ENCODE data around the gene DCUN1D3.

DNA sequence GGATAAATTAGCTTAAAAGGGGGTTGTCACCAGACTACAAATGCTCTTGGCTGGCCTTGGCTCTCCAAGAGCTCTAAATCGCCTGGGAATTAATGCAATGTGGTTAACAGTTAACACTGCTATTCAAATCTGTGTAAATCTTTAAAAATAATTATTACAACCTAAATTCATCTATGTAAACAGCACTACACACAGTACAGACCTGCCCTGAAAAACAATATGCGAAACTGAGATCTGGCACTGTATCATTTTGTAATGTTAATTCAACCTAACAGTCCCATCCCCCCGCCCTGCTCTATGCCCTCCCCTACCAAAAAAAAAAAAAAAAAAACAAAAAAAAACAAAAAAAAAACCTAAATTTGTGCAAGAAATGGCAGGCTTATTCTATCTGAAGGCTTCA, 40.9 kb downstream of the DCUN1D3 start:
- TF ChIP-seq, protein P1, sequence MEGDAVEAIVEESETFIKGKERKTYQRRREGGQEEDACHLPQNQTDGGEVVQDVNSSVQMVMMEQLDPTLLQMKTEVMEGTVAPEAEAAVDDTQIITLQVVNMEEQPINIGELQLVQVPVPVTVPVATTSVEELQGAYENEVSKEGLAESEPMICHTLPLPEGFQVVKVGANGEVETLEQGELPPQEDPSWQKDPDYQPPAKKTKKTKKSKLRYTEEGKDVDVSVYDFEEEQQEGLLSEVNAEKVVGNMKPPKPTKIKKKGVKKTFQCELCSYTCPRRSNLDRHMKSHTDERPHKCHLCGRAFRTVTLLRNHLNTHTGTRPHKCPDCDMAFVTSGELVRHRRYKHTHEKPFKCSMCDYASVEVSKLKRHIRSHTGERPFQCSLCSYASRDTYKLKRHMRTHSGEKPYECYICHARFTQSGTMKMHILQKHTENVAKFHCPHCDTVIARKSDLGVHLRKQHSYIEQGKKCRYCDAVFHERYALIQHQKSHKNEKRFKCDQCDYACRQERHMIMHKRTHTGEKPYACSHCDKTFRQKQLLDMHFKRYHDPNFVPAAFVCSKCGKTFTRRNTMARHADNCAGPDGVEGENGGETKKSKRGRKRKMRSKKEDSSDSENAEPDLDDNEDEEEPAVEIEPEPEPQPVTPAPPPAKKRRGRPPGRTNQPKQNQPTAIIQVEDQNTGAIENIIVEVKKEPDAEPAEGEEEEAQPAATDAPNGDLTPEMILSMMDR (IDR thresholded peaks at IDR 0.05): no peak
- no peak for TF ChIP-seq POLR2A (IDR thresholded peaks at IDR 0.05; ENCODE audit: low read depth)

Measured in esophagus muscularis mucosa (tissue), 3 donors.